Stimulated activated CD8-positive, alpha-beta memory T cell treated with anti-CD3 and anti-CD28 coated beads, Interleukin-7, amount 100 ng/mL, for 24 hours (primary cell): Measurements from ENCODE around the gene ZFHX3.
"Not testable (repeated sequence)": the region's sequence is repeated elsewhere in the genome, so short reads cannot be mapped to it uniquely, and the experiment has no call there.

Experiments
- DNase-seq: peaks from one replicate; pipeline ENCODE4 v3.0.0-alpha.2; 2020; ENCODE audit warnings: low read depth

ZFHX3 gene

DNA sequence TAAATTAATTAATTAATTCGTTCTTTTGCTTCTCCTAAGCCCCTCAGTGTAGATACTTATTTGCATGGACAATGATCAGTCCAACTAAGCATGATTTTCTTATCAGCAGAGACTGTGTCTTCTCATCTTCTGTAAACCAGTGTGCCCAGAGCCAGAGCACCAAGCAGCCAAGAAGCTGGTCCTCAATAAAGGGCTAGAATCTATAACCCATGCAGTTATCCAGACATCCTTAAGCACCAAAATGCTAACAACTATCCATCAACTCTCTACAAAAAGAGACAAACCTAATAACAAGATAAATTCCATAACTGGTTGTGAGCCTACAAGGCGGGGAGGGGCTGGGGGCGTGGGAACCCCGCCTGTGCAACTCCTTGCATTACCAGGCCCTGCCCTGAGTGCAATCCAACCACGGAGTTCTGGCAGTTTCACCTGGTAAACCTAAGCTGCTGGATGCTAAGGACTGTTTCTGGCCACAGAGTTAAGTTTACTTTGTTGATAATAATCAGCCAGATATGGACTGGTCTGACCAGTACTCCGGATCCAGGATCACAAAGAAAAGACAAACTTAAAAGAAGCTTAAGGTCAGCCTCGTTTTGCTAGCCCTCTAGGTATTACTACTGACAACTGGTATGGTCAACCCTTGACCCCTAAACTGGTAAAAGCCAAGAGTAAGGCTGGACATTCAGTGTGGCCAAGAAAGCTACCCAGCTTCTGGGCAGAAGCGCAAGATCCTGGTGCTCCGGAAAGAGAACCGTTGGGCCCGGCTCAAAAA lies 51.5 kb downstream of the ZFHX3 start:
- no peak for DNase-seq

DNA sequence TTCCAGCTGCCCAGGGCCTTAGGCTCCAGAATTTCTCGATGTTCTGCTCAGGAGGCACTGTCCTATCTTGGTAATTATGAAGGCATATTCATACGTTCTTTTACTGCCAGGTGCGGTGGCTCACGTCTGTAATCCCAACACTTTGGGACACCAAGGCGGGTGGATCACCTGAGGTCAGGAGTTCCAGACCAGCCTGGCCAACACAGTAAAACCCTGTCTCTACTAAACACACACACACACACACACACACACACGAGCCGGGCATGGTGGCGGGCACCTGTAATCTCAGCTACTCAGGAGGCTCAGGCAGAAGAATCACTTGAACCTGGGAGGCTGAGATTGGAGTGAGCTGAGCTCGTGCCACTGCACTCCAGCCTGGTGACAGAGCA lies 52.1 kb downstream of the ZFHX3 start:
- DNase-seq = not testable (repeated sequence)

GRCh38 chr16:72995151-72995881 lies 52.6 kb downstream of the ZFHX3 start:
- DNase-seq = no peak

DNA sequence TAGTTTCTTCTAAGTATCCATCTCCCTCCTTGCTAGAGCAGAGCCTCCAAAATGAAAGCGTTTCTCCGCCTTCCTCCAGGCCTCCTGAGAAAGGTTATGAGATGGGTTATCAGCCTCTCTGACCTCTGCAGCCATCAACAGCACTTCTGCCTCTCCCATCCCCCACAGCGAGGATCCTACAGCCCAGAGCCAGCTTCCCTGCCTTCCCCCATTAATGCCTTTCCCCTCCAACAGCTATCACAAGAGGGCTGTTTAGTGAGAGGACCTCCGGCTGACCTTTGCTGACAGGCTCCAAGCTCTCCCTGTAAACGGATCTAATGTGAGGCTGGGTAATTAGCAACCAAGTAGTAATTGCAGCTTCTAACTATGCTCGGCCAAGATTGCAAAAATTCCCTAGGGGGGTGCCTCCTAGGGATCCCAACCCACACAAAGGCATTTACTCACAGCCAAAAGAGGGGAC lies 55.8 kb downstream of the ZFHX3 start:
- no peak for DNase-seq

- no peak for DNase-seq
Observed at GRCh38 chr16:72991644-72992043, 56.3 kb downstream of the ZFHX3 start.

DNA sequence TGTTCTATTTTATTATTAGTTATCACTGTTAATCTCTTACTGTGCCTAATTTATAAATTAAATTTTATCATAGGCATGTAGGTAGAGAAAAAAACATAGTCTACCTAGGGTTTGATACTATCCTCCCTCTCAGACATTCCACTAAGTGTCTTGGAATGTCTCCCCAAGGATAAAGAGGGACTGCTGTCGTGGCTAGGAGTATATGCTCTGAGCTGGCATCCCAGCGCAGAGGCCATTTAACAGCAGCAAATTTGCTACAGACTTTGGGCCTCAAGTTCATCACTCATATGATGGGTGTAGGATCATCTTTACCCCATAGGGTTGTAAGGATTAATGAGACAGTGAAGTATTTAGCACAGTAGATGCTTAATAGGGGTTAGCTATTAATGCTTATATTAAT lies 56.7 kb downstream of the ZFHX3 start:
- no peak for DNase-seq

- no peak for DNase-seq
Observed at GRCh38 chr16:72990571-72990970, 57.4 kb downstream of the ZFHX3 start.

GRCh38 chr16:72989579-72990551 lies 58.1 kb downstream of the ZFHX3 start:
- no peak for DNase-seq

DNA sequence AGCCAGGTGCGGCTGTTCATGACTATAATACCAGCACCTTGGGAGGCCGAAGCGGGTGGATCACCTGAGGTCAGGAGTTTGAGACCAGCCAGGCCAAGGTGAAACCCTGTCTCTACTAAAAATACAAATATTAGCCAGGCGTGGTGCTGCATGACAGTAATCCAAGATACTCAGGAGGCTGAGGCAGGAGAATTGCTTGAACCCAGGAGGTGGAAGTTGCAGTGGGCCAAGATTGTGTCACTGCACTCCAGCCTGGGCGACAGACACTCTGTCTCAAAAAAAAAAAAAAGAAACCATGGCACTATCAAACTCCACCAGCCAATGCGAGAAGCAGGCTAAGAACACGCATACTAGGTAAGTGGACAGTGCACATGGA lies 58.7 kb downstream of the ZFHX3 start:
- not testable (repeated sequence) for DNase-seq

- no peak for DNase-seq
Observed at GRCh38 chr16:72988569-72988968, 59.4 kb downstream of the ZFHX3 start.

- no peak for DNase-seq
Observed at GRCh38 chr16:72987480-72987901, 60.4 kb downstream of the ZFHX3 start.

- DNase-seq = no peak
Observed at GRCh38 chr16:72985995-72986394, 61.9 kb downstream of the ZFHX3 start.

GRCh38 chr16:72985148-72985941 lies 62.6 kb downstream of the ZFHX3 start:
- DNase-seq = no peak

DNA sequence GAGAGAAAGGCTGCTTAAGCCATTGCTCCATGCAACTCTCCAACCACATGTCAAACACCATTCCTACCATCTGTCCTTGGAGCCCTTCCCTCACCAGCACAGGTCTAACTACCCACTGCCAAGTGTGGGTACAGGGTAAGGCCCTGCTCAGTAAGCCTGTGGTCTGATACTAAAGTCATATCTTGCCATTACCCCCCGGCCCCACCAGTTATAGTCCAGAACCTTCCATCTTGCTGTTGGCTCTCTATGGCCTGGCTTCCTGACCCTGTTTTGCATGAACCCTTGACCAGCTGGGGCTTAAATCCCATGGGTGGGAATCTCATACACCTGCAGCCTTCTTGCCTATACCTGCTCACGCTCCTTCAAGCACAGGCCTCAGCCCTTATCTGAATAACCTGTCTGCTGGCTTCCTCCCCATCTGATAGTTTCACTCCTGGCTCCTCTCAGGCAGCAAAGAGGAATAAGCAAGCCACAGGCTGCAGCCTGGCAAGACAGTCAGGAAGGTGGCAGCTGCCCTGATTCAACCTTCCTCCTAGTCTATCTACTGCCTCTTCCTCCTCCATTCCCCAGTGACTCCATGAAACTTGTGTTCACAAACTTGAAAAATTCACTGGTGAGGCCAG lies 64.1 kb downstream of the ZFHX3 start:
- DNase-seq = no peak

DNA sequence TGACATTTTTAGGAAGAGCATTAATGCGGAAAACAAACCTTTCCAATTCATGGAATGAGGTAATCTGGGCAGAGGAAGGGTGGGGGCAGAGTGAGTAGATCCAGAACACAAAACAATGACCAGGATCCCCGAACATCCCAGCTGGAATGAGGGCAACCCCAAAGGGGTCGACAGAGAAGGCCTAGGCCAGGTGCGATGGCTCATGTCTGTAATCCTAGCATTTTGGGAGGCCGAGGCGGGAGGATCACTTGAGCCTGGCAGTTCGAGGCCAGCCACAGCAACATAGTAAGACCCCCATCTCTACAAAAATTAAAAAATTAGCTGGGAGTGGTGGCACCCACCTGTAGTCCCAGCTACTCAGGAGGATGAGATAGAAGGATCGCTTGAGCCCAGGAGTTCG lies 64.7 kb downstream of the ZFHX3 start:
- no peak for DNase-seq

- no peak for DNase-seq
Observed at GRCh38 chr16:72979974-72980373, 68.0 kb downstream of the ZFHX3 start.

DNA sequence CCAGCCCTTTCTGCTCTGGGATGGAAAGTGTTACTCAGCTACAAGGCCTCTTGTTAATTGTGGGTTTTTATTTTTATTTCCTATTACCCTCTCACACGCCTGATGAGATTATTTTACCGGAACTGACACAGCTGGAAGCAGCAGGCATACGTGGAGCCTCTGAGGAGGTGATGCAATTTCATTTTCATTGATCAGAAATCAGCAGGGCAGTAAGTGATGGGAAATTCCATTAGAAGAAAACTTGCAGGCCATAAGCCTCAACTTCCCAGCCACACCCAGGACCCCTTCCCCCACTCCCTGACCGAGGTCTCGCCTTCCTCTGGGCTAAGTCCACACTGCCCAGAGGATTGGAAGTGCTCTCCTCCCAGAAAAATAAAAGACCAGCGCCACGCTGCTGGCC lies 69.7 kb downstream of the ZFHX3 start:
- no peak for DNase-seq

DNA sequence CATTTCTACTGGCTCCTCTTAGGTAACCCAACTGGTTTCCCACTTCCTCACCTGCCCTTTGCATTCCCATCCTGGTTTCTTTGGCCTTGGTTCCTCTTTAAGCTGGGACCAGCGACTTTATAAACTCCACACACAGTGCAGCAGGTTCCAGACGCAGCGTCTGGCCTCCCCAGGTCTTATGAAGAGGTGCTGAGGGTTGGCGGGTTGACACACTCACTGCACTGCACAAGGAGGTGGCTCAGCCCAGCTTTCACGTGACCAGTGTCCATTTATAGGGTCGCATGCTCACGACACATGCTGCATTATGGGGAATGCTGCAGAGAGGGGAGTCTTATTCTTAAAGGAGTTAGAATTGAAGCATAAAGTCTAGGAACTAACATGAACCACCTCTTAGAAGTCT lies 70.8 kb downstream of the ZFHX3 start:
- DNase-seq = no peak

DNA sequence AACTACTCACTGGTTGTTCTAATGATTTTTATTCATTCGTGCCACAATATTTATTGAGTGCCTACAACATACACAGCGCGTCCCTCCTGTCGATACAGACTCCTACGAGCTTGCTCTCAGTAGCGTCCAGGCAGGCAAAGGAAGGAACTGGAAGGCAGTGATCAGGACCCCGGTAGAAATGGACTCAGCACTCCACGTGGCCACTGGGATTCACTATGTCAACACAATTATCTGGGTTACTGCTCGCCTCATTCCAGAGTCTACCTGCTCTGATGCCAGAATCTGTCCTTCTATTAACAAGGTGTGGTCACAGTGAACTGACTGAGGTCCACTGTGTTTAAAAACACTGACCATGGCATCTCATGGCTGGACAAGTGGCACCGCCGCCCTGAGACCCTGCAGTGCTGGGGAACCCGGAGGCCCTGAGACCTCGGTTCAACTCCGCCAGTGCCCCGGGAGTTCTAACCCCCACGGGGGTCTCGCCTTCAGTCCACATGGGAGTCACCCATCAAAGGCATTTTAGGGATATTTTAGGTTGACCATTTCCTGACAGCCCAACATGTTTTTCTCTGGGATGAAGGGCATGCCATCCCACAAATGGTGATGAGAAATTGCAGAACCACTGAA lies 71.4 kb downstream of the ZFHX3 start:
- no peak for DNase-seq

DNA sequence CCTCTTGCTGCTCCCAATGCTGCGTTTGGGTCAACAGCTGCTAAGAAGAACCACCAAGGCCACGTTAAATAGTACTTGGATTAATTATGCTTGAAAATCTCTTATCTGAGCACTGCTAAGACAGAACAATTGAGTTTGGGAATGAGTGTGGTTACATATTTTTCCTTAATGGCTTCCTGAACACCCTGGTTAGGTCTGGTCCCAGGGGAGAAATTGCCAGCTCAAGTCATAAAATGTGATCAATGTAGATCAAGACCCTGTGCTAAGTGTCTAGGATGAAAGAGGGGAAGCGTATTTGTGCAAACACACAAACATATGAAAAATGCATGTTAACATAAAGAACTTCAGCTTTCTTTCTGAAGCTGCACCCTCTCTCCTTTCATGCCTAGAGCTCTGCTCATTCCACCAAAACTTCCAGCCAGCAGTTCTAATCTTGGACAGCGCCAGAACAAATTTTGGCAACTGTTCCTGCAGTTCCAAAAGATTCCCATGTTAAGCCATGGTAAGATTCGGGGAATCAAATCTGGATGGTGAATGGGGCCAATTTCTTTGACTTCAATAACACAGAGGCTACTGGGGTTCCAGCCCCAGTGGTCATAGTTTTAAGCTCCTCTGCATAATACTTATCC lies 72.0 kb downstream of the ZFHX3 start:
- no peak for DNase-seq
